OCI-LY1 (cell line): ENCODE measurements around the gene EHD2.
"Not testable (repeated sequence)": the region's sequence is repeated elsewhere in the genome, so short reads cannot be mapped to it uniquely, and the experiment has no call there.

Source experiments
- H2AFZ ChIP-seq: fragments of 200-600 bp; sonication (generic), shearing (Covaris generic); 2 replicates; pipeline ENCODE4 v1.6.0; 2014; ENCODE audit warnings: antibody characterized with exemption, mild to moderate bottlenecking, low read length
- H3F3A ChIP-seq: fragments of 200-600 bp; sonication (generic), shearing (Covaris generic); 2 replicates; pipeline ENCODE4 v1.6.0; 2014; ENCODE audit warnings: mild to moderate bottlenecking, antibody characterized with exemption, low read length, moderate library complexity; ENCODE audit not compliant: insufficient read depth
- H3K27ac ChIP-seq: fragments of 200-600 bp; sonication (generic); 2 replicates; pipeline ENCODE4 v1.5.1; 2014; ENCODE audit warnings: low read length, mixed run types, mild to moderate bottlenecking, low read depth; ENCODE audit not compliant: poor library complexity, severe bottlenecking
- H3K27me3 ChIP-seq: fragments of 200-600 bp; sonication (generic); 2 replicates; pipeline ENCODE4 v1.6.0; 2014; ENCODE audit warnings: antibody characterized with exemption, mild to moderate bottlenecking, low read length, moderate library complexity; ENCODE audit not compliant: insufficient read depth
- H3K36me3 ChIP-seq: fragments of 200-600 bp; sonication (generic); 2 replicates; pipeline ENCODE4 v1.6.1; 2014; ENCODE audit warnings: mild to moderate bottlenecking, antibody characterized with exemption, low read length, moderate library complexity, mixed read lengths; ENCODE audit not compliant: insufficient read depth
- H3K4me1 ChIP-seq: fragments of 200-600 bp; sonication (generic); 2 replicates; pipeline ENCODE4 v1.5.1; 2014; ENCODE audit warnings: mild to moderate bottlenecking, low read length, moderate library complexity; ENCODE audit not compliant: insufficient read depth, severe bottlenecking
- H3K4me2 ChIP-seq: fragments of 200-600 bp; sonication (generic), shearing (Covaris generic); 2 replicates; pipeline ENCODE4 v1.6.1; 2014; ENCODE audit warnings: low read length
- H3K4me3 ChIP-seq: fragments of 200-600 bp; sonication (generic); 2 replicates; pipeline ENCODE4 v1.5.1; 2014; ENCODE audit warnings: low read length, low read depth, mild to moderate bottlenecking, mixed read lengths; ENCODE audit not compliant: poor library complexity, severe bottlenecking
- H3K79me2 ChIP-seq: fragments of 200-600 bp; shearing (Covaris generic); 2 replicates; pipeline ENCODE4 v1.6.1; 2016; ENCODE audit warnings: mixed run types, low read length, mixed read lengths; ENCODE audit not compliant: insufficient read depth
- H3K9ac ChIP-seq: fragments of 200-600 bp; sonication (generic), shearing (Covaris generic); 2 replicates; pipeline ENCODE4 v1.6.1; 2014; ENCODE audit warnings: mild to moderate bottlenecking, low read length, mixed read lengths
- H3K9me2 ChIP-seq: fragments of 200-600 bp; sonication (generic), shearing (Covaris generic); 2 replicates; pipeline ENCODE4 v1.6.1; 2014; ENCODE audit warnings: low read depth, mild to moderate bottlenecking, low read length, mixed read lengths
- H3K9me3 ChIP-seq: fragments of 200-600 bp; shearing (Covaris generic); 2 replicates; pipeline ENCODE4 v1.6.1; 2014; ENCODE audit warnings: low read length, mixed read lengths
- H4K20me1 ChIP-seq: fragments of 200-600 bp; sonication (generic), shearing (Covaris generic); 2 replicates; pipeline ENCODE4 v1.6.0; 2016; ENCODE audit warnings: mild to moderate bottlenecking, low read length; ENCODE audit not compliant: insufficient read depth
- EZH2 ChIP-seq: fragments of 200-600 bp; sonication (generic), shearing (Covaris generic); IDR thresholded peaks from 2 replicates; pipeline ENCODE4 v1.8.0; 2017; ENCODE audit warnings: borderline replicate concordance, mixed run types, mild to moderate bottlenecking, antibody characterized with exemption, low read length, moderate library complexity, mixed read lengths
- TF ChIP-seq, protein P1 (sequence below): fragments of 200-600 bp; sonication (generic), shearing (Covaris generic); IDR thresholded peaks from 2 replicates; pipeline ENCODE4 v1.5.1; 2017; ENCODE audit warnings: mild to moderate bottlenecking, antibody characterized with exemption, low read length, moderate library complexity, mixed read lengths

EHD2 gene

DNA sequence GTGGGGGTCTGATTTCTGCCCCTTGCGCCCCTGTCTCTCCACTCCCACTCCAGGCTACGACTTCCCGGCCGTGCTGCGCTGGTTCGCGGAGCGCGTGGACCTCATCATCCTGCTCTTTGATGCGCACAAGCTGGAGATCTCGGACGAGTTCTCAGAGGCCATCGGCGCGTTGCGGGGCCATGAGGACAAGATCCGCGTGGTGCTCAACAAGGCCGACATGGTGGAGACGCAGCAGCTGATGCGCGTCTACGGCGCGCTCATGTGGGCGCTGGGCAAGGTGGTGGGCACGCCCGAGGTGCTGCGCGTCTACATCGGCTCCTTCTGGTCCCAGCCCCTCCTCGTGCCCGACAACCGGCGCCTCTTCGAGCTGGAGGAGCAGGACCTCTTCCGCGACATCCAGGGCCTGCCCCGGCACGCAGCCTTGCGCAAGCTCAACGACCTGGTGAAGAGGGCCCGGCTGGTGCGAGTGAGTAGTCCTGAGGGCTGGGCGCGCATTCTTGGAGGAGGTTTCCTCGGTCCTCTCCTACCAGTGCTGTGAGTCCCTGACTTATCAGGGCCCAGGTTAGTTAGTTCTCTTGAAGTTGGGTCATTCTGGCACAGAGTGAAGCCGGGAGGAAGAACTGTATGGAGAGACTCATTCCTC, 12.7 kb downstream of the EHD2 start:
- H3K9ac ChIP-seq: no peak overlapping the region
- H3K4me2 ChIP-seq: no peak overlapping the region
- TF ChIP-seq EZH2: no peak
- TF ChIP-seq, protein P1, sequence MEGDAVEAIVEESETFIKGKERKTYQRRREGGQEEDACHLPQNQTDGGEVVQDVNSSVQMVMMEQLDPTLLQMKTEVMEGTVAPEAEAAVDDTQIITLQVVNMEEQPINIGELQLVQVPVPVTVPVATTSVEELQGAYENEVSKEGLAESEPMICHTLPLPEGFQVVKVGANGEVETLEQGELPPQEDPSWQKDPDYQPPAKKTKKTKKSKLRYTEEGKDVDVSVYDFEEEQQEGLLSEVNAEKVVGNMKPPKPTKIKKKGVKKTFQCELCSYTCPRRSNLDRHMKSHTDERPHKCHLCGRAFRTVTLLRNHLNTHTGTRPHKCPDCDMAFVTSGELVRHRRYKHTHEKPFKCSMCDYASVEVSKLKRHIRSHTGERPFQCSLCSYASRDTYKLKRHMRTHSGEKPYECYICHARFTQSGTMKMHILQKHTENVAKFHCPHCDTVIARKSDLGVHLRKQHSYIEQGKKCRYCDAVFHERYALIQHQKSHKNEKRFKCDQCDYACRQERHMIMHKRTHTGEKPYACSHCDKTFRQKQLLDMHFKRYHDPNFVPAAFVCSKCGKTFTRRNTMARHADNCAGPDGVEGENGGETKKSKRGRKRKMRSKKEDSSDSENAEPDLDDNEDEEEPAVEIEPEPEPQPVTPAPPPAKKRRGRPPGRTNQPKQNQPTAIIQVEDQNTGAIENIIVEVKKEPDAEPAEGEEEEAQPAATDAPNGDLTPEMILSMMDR: no peak
- H4K20me1 ChIP-seq: no peaks in the 10 kb centered on the region
- no peak overlapping the region for H3K27ac ChIP-seq
- no peaks in the 10 kb centered on the region for H3K9me3 ChIP-seq
- H2AFZ ChIP-seq: no peak overlapping the region
- H3K79me2 ChIP-seq: no peaks in the 10 kb centered on the region
- H3F3A ChIP-seq: no peaks in the 10 kb centered on the region
- H3K27me3 ChIP-seq: no peaks in the 10 kb centered on the region; the same call in 1 of the 2 replicates
- H3K4me3 ChIP-seq: no peak overlapping the region
- no peaks in the 10 kb centered on the region for H3K4me1 ChIP-seq
- no peaks in the 10 kb centered on the region for H3K36me3 ChIP-seq
- no peaks in the 10 kb centered on the region for H3K9me2 ChIP-seq

DNA sequence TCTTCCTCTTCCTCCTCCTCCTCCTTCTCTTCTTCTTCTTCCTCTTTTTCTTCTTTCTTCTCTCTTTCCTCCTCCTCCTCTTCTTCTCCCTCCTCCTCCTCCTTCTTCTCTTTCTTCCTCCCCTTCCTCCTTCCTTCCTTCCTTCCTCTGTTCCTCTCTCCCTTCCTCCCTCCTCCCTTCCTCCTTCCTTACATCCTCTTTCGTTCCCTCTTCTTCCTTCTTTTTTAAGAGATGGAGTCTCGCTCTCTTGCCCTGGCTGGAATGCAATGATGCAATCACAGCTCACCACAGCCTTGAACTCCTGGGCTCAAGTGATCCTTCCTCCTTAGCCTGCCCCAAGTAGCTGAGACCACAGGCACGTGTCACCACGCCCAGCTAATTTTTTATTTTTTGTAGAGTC, 13.2 kb downstream of the EHD2 start:
- Histone ChIP-seq H3K27ac (no peak overlapping the region), H3F3A (no peaks in the 10 kb centered on the region), H3K4me1 (no peaks in the 10 kb centered on the region), H3K9me2 (no peaks in the 10 kb centered on the region), H3K79me2 (no peaks in the 10 kb centered on the region), H3K9me3 (no peaks in the 10 kb centered on the region), H3K36me3 (no peaks in the 10 kb centered on the region), H3K4me3 (no peak overlapping the region), H4K20me1 (no peaks in the 10 kb centered on the region), H3K27me3 (no peaks in the 10 kb centered on the region; the same call in 1 of the 2 replicates), H2AFZ (no peak overlapping the region), H3K4me2 (no peak overlapping the region), H3K9ac (no peak overlapping the region)
- no peak for TF ChIP-seq EZH2
- TF ChIP-seq, protein P1: no peak

DNA sequence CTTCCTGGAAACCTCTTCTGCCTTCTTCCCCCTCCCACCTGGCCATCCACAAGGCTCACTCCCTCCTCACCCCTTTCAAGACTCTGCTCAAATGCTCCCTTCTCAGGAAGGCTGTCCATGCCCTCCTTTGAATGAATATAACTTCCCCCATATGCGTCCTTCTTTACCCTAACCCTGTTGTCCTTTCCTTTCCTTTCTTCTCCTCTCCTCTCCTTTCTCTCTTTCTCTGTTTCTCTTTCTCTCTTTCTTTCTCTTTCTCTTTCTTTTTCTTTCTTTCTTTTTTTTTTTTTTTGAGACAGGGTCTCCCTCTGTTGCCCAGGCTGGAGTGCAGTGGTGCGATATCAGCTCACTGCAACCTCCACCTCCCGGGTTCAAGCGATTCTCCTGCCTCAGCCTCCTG, 15.1 kb downstream of the EHD2 start:
- H3K79me2 ChIP-seq, H3K4me1 ChIP-seq, H2AFZ ChIP-seq, H3K4me3 ChIP-seq, H3K4me2 ChIP-seq, H3K27ac ChIP-seq, H3K9ac ChIP-seq, H3K9me2 ChIP-seq, H4K20me1 ChIP-seq, H3F3A ChIP-seq, H3K36me3 ChIP-seq, H3K9me3 ChIP-seq, H3K27me3 ChIP-seq: not testable (repeated sequence)

DNA sequence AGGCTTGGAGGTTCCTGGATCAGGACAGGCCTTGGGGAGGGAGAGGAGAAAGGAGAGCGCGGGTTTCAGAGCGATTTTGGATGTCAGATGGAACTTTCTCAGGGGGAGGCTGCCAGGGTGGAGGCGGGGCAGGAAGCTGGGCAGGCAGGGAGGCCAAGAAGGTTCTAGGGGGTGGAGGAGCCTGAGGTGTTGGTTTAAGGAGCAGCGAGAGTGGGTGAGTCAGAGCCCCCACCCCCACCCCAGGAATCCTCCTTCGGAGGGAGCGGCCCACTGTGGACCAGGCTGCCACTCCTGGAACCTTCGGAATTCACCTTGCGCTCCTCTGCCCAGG, 16.2 kb downstream of the EHD2 start:
- Histone ChIP-seq H3K4me1 (no peaks in the 10 kb centered on the region), H3K4me3 (no peak overlapping the region), H3K4me2 (no peak overlapping the region), H3K27me3 (no peaks in the 10 kb centered on the region; the same call in 1 of the 2 replicates), H3K9me3 (no peaks in the 10 kb centered on the region), H3K36me3 (no peaks in the 10 kb centered on the region), H3K9me2 (no peaks in the 10 kb centered on the region), H3K27ac (no peak overlapping the region), H2AFZ (no peak overlapping the region), H3F3A (no peaks in the 10 kb centered on the region), H3K9ac (no peak overlapping the region), H3K79me2 (no peaks in the 10 kb centered on the region), H4K20me1 (no peaks in the 10 kb centered on the region)
- TF ChIP-seq EZH2: no peak
- TF ChIP-seq, protein P1: no peak
